DMS114 treated with DMSO at 0.1 percent for 48 hours (cell line): ENCODE measurements around the gene EDN1.

Experiments
- DNase-seq: peaks from one replicate; lab custom pipeline; 2025; ENCODE audit not compliant: unreplicated experiment; lab: John Stamatoyannopoulos, UW

Gene EDN1

DNA sequence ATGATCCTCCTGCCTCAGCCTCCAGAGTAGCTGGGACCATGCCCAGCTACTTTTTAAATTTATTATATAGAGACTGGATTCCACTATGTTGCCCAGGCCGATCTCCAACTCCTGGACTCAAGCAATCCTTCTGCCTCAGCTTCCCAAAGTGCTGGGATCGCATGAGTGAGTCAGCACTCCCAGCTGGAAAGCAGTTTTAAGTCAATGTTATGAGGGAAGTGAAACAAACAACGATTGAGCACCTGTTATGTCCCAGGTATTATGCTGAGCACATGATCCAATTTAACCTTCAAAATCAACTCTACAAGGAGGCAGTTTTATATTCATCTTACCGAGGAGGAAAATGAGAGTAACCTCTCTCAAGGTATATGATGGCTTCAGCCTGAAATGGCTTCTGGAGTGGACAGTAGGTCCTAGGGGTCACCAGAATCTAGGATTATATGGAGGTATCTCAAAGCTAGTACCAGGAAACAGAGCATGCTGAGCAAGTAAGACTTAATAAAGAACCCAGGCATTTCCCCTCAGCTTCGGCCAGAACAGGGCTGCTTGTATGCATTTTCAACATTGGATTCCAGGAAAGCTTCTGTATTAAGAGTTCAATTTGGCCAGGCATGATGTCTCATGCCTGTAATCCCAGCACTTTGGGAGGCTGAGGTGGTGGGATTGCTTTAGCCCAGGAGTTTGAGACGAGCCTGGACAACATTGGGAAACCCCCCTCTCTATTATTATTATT, 55.0 kb downstream of the EDN1 start:
- DNase-seq, result no peak

DNA sequence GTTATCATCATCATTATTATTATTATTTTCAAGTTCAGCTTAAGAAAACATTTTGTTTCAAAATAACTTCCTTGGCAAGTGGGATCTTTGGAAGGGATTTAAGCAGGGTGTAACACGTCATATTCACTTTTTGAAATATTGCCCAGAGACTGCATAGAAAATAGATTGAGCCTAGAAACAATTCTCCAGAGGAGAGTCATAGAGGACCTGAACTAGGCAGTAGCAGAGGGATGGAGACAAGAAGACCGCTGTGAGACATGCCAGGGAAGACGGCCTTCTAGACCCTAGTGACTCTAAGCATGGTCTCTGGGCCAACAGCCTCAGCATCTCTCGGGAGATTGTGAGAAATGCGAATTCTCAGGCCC, 55.5 kb downstream of the EDN1 start:
- no peak for DNase-seq
